ENCODE data around the gene TFAP2C. TPM values are rescaled to one million over a fixed set of nuclear protein-coding genes. Genes with fewer than 3 reads are reported as not detected.

Gene TFAP2C
- total RNA-seq, 3 donors from 2014 or later, result 1.8 to 66.9 (median 24.9) TPM

DNA sequence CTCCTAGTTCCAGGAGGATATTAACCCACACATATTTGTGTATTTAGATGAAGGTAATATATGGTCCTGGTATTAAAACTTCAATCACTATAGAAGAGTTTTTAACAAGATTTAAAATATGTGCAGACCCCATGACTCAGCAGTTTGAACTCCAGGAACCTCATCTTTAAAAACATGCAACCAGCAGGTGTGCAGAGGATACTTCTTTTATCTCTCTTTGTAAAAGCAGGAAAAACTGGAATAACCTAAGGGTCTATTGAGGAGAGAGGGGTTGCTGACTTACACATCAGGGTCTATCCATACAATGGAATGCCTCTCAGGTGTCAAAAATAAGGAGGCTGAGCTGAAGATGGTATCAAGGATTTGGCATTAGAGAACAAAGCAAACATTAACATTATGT lies 36.9 kb upstream of the TFAP2C start:
- no peaks in the 10 kb centered on the region for H3K4me1 ChIP-seq
- no peaks in the 10 kb centered on the region for H3K27me3 ChIP-seq
- no peaks in the 10 kb centered on the region for H3K36me3 ChIP-seq
- TF ChIP-seq POLR2A (IDR thresholded peaks at IDR 0.05) (no peak), POLR2AphosphoS5 (IDR thresholded peaks at IDR 0.05) (no peak)
- TF ChIP-seq, protein P1, sequence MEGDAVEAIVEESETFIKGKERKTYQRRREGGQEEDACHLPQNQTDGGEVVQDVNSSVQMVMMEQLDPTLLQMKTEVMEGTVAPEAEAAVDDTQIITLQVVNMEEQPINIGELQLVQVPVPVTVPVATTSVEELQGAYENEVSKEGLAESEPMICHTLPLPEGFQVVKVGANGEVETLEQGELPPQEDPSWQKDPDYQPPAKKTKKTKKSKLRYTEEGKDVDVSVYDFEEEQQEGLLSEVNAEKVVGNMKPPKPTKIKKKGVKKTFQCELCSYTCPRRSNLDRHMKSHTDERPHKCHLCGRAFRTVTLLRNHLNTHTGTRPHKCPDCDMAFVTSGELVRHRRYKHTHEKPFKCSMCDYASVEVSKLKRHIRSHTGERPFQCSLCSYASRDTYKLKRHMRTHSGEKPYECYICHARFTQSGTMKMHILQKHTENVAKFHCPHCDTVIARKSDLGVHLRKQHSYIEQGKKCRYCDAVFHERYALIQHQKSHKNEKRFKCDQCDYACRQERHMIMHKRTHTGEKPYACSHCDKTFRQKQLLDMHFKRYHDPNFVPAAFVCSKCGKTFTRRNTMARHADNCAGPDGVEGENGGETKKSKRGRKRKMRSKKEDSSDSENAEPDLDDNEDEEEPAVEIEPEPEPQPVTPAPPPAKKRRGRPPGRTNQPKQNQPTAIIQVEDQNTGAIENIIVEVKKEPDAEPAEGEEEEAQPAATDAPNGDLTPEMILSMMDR (IDR thresholded peaks at IDR 0.05), result no peak
- no peaks in the 10 kb centered on the region for H3K9me3 ChIP-seq
- DNase-seq (ENCODE audit: low spot score in 2 of 2), result no peak
- intact Hi-C loops (cut with DNase I; ENCODE audit: low total_unique reads), result no loop called here
- no peak overlapping the region for H3K4me3 ChIP-seq
- no peak overlapping the region for H3K27ac ChIP-seq

DNA sequence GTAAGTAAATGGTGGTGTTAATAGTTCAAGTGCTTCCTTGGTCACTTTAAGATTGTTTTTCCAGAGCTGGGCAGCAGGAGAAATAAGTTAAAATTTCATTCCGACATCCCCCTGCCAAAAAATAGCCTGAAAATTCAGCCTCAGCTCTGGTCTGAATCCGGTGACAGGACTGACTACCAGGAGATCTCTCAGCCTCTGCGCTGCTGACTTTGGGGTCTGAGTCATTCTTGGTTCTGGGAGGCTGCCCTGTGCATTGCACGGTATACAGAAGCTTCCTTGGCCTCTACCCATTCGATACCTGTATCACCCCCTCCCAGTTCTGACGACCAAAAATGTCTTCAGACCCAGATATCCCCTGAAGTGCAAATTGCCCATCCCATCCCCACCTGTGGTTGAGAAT lies 36.3 kb upstream of the TFAP2C start:
- TF ChIP-seq POLR2AphosphoS5 (IDR thresholded peaks at IDR 0.05), result no peak
- TF ChIP-seq, protein P1 (IDR thresholded peaks at IDR 0.05), result no peak
- no peak for TF ChIP-seq POLR2A (IDR thresholded peaks at IDR 0.05)
- H3K9me3 ChIP-seq, result no peaks in the 10 kb centered on the region
- intact Hi-C loops (cut with DNase I; ENCODE audit: low total_unique reads), result no loop called here
- H3K27ac ChIP-seq, result no peak overlapping the region
- no peak for DNase-seq (ENCODE audit: low spot score in 2 of 2)
- H3K36me3 ChIP-seq, result no peaks in the 10 kb centered on the region
- no peaks in the 10 kb centered on the region for H3K27me3 ChIP-seq
- H3K4me1 ChIP-seq, result no peaks in the 10 kb centered on the region
- H3K4me3 ChIP-seq, result no peak overlapping the region

DNA sequence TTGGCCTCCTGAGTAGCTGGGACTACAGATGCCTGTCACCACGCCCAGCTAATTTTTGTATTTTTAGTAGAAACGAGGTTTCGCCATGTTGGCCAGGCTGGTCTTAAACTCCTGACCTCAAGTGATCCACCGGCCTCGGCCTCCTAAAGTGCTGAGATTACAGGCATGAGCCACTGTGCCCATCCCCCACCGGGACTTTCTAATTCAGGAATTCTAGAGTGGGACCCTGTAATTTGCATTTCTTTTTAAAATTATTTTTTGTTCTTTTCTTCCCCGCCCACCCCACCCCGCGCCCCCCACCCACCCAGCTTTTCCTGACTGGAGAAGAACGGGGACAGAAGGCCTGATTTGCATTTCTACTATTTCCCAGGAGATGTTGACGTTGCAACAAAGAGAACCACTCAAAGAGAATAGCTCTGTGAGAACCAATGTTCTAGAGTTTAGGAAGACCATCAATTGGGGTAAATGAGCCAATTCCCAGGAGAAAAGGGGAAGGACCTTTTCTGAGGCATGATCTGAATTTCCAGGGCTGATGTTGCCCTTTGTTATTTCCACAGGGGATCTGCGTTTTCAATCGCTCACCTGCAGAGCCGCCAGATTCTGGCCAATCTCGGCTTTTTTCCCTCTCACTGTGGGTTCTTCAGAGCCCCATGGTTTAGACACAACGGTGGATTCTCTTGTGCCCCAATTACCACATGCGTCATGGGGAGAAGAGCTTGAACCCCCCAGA lies 33.2 kb upstream of the TFAP2C start:
- TF ChIP-seq POLR2AphosphoS5 (IDR thresholded peaks at IDR 0.05) (no peak), POLR2A (IDR thresholded peaks at IDR 0.05) (no peak)
- TF ChIP-seq, protein P1 (IDR thresholded peaks at IDR 0.05), result no peak
- H3K4me3 ChIP-seq, result no peak overlapping the region
- no peaks in the 10 kb centered on the region for H3K4me1 ChIP-seq
- no peak for DNase-seq (ENCODE audit: low spot score in 2 of 2)
- no peaks in the 10 kb centered on the region for H3K36me3 ChIP-seq
- intact Hi-C loops (cut with DNase I; ENCODE audit: low total_unique reads), result no loop called here
- no peak overlapping the region for H3K27ac ChIP-seq
- H3K9me3 ChIP-seq, result no peaks in the 10 kb centered on the region
- no peaks in the 10 kb centered on the region for H3K27me3 ChIP-seq

DNA sequence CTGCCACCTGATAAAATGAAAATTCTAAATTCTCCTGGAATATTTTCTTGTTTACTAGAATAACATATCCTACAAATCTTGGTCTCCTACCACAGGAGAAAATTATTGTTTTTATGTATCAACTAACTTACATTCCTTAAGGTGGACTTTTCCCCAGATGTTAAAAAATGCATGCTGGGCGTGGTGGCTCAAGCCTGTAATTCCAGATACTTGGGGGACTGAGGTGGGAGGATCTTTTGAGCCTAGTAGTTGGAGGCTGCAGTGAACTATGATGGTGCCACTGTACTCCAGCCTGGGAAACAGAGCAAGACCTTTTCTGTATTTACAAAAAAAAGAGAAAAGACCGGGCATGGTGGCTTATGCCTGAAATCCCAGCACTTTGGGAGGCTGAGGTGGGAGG lies 27.9 kb upstream of the TFAP2C start:
- Histone ChIP-seq H3K4me3 (no peak overlapping the region), H3K36me3 (no peaks in the 10 kb centered on the region), H3K4me1 (no peaks in the 10 kb centered on the region), H3K9me3 (no peaks in the 10 kb centered on the region), H3K27ac (no peak overlapping the region), H3K27me3 (no peaks in the 10 kb centered on the region)
- intact Hi-C loops (cut with DNase I; ENCODE audit: low total_unique reads), result no loop called here
- TF ChIP-seq POLR2AphosphoS5 (IDR thresholded peaks at IDR 0.05), result no peak
- TF ChIP-seq, protein P1 (IDR thresholded peaks at IDR 0.05), result no peak
- no peak for TF ChIP-seq POLR2A (IDR thresholded peaks at IDR 0.05)
- DNase-seq (ENCODE audit: low spot score in 2 of 2), result no peak

DNA sequence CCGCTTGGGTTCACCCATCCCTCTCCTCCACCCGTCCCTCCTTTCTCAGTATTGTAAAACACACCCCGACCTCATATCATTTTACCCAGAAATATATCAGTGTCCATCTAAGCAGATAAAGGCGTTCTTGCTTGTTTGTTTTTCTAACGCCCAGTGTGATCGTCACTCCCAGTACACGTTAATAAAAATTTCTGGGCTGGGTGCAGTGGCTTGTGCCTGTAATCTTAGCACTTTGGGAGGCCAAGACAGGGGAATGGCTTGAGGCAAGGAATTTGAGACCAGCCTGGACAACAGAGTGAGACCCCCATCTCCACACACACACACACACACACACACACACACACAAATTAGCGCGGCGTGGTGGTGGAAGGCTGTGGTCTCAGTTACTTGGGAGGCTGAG lies 24.4 kb upstream of the TFAP2C start:
- TF ChIP-seq POLR2A (IDR thresholded peaks at IDR 0.05) (no peak), POLR2AphosphoS5 (IDR thresholded peaks at IDR 0.05) (no peak)
- TF ChIP-seq, protein P1 (IDR thresholded peaks at IDR 0.05), result no peak

More for the DNA sequence above, 24.4 kb upstream of the TFAP2C start:
- H3K27me3 ChIP-seq, result no peaks in the 10 kb centered on the region
- no peaks in the 10 kb centered on the region for H3K4me1 ChIP-seq
- H3K4me3 ChIP-seq, result no peak overlapping the region
- no peak for DNase-seq (ENCODE audit: low spot score in 2 of 2)
- no peak overlapping the region for H3K27ac ChIP-seq
- no peaks in the 10 kb centered on the region for H3K36me3 ChIP-seq
- no peaks in the 10 kb centered on the region for H3K9me3 ChIP-seq
- intact Hi-C loops (cut with DNase I; ENCODE audit: low total_unique reads), result no loop called here

Data from breast epithelium (tissue), 4 donors.